DOHH2 (cell line): ENCODE data around the gene L3MBTL4.

Experiments
- EZH2phosphoT487 ChIP-seq: fragments of 200-600 bp; sonication (generic); IDR thresholded peaks from 2 replicates; pipeline ENCODE4 v1.6.1; 2017; ENCODE audit warnings: borderline replicate concordance, mild to moderate bottlenecking, antibody characterized with exemption, low read length, moderate library complexity, mixed read lengths
- TF ChIP-seq, protein P1 (sequence below): fragments of 200-600 bp; sonication (generic); IDR thresholded peaks from one replicate; pipeline ENCODE4 v1.5.1; 2014; ENCODE audit warnings: antibody characterized with exemption, mild to moderate bottlenecking, low read depth, low read length; ENCODE audit not compliant: poor library complexity, severe bottlenecking

GRCh38 chr18:6405237-6406074 lies 9.3 kb downstream of the L3MBTL4 start:
- TF ChIP-seq, protein P1, sequence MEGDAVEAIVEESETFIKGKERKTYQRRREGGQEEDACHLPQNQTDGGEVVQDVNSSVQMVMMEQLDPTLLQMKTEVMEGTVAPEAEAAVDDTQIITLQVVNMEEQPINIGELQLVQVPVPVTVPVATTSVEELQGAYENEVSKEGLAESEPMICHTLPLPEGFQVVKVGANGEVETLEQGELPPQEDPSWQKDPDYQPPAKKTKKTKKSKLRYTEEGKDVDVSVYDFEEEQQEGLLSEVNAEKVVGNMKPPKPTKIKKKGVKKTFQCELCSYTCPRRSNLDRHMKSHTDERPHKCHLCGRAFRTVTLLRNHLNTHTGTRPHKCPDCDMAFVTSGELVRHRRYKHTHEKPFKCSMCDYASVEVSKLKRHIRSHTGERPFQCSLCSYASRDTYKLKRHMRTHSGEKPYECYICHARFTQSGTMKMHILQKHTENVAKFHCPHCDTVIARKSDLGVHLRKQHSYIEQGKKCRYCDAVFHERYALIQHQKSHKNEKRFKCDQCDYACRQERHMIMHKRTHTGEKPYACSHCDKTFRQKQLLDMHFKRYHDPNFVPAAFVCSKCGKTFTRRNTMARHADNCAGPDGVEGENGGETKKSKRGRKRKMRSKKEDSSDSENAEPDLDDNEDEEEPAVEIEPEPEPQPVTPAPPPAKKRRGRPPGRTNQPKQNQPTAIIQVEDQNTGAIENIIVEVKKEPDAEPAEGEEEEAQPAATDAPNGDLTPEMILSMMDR, result no peak
- no peak for TF ChIP-seq EZH2phosphoT487
